HG02870 (cell line): ENCODE measurements around the gene PACSIN2.
"Not testable (repeated sequence)": the region's sequence is repeated elsewhere in the genome, so short reads cannot be mapped to it uniquely, and the experiment has no call there.

ENCODE experiments used
- ATAC-seq: cut with Tn5 transposase; IDR thresholded peaks from one replicate; pipeline ENCODE4 v1.9.1; 2021; ENCODE audit warnings: mild to moderate bottlenecking, moderate library complexity; ENCODE audit not compliant: unreplicated experiment

The PACSIN2 gene

GRCh38 chr22:42967933-42968332 lies 47.0 kb downstream of the PACSIN2 start:
- no peak for ATAC-seq

DNA sequence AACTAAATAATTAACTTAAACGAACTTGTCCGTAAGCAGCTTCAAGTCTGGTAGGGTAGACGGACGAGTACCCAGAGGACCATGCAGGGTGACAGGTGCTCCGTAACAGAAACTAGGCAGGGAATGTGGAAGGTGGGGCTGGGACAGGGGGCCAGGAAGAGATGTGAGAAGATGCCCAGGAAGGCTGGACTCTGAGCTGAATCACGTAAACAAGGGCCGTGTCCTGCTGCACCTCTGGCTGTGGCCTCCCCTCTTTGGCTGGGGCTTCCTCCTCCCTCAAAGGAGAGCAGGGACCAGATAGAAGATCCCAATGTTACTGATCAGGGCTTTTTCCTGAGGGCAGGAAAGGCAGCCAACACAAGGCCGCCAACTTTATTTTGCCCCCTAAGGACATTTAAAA lies 47.9 kb downstream of the PACSIN2 start:
- no peak for ATAC-seq

DNA sequence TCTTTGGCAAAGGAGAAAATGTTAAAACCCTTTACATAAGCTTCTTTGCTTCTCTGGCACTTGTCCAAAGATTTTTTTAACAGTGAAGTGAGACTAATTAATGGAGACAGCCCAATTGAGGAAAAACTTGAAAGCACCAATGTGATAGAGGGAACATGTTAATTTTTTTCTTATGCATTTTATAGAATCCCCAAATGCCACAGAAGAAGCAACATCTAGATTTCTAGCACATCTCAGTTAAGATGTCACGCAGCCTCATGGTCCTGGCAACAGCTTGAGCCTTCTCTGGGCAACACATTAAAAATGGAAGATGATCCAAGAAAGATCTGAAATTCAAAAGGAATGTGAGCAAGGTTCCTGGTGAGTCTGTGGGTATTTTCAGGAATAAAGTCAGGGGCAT lies 48.5 kb downstream of the PACSIN2 start:
- no peak for ATAC-seq

DNA sequence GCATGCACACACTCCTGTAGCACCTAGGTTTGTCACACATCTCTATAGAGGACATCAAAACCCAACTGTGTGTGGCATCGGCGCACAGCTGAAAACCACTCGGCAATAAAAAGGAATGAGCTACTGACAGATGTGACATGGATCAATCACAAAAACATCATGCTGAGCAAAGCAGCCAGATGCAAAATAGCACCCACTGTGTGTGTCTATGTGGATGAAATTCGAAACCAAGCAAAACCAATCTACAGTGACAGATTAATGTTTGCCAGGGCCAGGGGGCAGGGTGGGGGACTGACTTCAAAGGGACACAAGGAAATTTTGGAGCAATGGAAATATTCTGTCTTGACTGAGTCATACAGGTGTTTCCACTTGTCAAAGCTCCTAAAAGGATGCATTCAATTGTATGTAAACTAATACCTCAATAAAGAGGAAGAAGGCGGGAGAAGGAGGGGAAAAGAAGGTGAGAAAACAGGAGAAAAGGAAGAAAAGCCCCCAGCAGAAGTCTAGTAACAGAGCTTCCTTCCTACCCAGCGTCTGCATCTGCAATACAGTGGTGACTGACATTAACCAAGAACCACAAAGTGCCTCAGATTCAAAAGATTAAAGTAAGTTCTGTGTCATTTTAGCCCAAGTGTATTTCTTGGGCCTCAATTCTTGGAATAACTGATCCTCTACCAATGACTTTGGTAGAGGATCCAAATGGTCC lies 49.8 kb downstream of the PACSIN2 start:
- peak; percentile 44 for ATAC-seq

DNA sequence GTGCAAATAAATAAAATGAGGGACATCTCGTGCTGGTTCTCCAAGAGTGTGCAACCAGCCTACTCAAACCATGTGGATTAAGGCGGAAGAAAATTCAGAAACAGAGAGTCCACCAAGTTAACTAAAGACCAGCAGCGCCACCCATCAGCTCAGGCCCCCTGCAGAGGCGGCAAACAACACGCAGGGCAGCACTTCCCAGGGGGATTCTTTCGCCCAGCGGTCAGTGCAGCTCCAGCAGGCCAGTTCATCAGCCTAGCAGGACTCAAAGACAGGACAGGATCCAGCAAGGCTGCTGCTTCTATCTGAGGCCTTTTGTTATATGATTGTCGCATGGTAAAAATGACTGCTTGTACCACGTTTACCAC lies 51.7 kb downstream of the PACSIN2 start:
- no peak for ATAC-seq

DNA sequence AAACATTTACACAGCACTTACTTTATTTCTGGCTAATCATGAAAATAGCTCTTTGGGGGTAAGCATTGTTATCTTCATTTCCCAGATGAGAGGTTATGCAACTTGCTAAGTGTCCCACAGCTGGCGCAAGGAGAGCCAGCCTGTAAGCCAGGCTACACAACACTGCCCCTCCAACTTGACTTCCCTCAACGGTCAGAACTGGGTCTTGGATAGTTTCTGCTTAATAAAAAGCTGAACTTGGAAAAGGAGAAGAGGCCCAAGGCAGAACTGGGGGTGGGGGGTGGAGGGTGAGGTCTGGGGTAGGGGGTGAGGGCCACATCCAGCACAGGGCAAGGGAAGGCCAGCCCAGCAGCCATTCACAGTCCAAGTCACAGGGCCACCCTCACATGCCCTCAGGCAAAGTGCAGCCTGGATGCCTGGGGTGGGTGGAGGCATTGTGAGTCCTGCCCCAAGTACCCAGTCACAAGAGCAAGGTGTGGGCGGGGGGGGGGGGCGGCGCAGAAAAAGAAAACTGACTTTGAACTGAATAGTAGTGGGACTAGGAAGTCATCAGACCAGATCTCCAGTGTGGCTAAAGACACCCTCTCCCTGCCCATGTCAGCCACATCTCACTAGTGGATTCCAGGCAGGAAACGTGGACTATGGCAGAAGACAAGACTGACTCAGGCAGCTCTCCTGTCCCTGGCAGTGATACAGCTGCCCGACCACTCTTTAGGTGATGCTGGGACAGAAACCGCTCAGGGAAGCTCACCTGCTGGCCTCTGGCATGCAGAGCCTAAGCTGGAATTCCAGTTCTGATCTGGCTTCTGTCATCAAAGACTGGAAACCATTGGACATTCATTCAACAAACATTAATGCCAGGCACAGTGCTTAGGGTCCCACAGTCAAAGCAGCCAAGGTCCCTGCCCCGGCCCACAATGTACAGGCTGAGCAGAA lies 52.4 kb downstream of the PACSIN2 start:
- no peak for ATAC-seq

GRCh38 chr22:42961810-42962209 lies 53.1 kb downstream of the PACSIN2 start:
- no peak for ATAC-seq

- not testable (repeated sequence) for ATAC-seq
These were observed 53.6 kb downstream of the PACSIN2 start for GRCh38 chr22:42961400-42961690.

- no peak for ATAC-seq
These were observed 54.2 kb downstream of the PACSIN2 start for GRCh38 chr22:42960531-42961399.

- no peak for ATAC-seq
These were observed 55.1 kb downstream of the PACSIN2 start for GRCh38 chr22:42959576-42960509.

GRCh38 chr22:42958937-42959336 lies 56.0 kb downstream of the PACSIN2 start:
- no peak for ATAC-seq

DNA sequence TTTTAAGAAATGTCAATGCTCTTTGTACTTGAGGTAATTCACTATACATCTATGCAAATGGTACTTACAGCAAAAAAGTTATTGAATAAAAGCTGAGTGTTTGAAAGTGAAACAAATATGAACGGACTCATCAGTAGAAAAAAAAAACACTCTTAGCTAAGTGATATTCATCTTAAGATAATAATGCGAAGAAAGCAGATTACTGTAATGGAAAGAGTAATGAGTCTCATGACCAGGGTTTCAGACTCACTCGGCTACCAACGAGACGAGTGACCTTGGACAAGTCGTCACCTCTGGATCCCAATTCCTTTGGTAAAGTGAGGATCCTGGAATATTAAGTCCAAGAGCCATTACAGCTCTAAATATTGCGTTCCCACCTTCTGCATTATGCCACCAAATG lies 57.0 kb downstream of the PACSIN2 start:
- ATAC-seq = no peak

GRCh38 chr22:42957544-42957943 lies 57.4 kb downstream of the PACSIN2 start:
- no peak for ATAC-seq

DNA sequence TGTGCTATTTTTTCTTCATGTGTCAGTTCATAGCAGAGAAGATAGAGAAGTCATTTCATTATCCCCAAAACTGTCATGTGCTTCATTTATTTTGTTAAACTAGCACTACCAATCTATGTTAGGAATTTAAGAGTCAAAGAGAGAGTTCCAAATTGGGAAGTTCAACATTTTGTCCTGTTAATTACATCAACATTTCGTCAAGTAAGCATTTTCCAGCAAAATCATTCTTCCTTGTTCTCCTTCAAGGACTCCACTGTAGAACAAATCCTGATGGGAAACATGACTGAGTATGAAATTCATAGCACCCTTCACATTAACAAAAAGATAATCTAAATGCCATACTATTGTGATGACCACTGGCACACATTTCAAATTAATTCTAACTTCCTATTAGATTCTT lies 59.1 kb downstream of the PACSIN2 start:
- ATAC-seq = no peak

GRCh38 chr22:42955087-42955635 lies 59.8 kb downstream of the PACSIN2 start:
- no peak for ATAC-seq

DNA sequence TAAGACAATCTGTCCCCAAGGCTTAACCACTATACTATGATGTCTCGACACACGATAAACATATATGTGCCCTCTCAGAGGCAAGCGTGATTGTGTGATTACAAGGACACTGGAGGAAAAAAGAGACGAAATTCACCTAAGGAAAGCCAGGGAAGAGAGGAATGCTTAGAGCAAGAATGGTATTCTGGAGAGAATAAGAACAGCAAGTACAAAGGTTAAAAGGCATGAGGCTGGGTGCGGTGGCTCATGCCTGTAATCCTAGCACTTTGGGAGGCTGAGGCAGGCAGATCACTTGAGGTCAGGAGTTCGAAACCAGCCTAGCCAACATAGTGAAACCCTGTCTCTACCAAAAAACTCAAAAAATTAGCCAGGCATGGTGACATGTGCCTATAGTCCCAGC lies 61.2 kb downstream of the PACSIN2 start:
- ATAC-seq = not testable (repeated sequence)

DNA sequence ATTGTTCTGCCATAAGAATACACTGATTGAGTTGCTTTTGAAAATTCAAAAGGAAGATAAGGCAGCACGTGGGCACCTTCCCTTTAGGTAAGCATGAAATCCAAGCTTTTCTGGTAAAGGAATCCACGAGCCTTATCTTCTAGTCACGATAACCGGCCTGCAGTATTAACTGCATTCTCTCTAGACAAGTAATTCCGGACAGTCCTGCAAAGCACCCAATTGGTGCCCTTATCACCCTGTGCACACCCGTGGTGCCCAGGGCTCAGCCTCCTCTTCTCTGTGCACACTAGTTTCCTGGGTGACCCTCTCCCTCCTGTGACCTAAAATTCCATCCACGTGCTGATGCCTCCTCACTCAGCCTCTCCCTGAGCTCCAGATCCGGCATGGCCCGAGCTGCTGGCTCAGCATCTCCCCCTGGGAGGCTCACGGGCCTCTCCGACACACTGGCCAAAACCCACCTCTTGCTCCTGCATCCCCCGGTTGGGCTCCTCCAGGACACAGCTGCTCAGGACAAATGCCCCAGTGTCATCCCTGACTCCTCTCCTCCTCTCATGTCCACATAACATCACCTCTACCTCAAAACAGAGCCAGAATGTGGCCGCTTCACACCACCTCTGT lies 63.7 kb downstream of the PACSIN2 start:
- ATAC-seq = no peak

DNA sequence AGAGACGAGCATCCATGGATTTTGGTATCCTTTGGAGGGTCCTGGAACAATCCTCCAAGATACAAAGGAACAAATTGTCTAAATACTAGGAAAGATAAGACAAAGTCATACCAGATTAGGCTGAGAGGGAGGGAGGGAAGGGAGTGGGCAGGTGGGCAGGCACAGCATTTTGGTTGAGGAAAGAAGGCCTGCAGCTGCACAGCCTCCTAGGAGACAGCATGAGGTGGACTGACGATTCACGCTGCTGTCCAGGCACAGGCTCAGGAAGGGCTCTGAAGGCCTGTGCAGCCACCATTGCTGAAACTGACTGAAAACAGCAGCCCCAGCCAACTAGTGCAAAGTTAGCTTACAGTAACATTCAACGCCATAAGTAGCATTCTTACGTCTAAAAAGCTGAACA lies 64.7 kb downstream of the PACSIN2 start:
- ATAC-seq = no peak

- ATAC-seq = no peak
These were observed 65.8 kb downstream of the PACSIN2 start for GRCh38 chr22:42949159-42949558.

- ATAC-seq = no peak
These were observed 66.7 kb downstream of the PACSIN2 start for GRCh38 chr22:42948294-42948693.
